Peyer's patch (tissue), 4 donors: ENCODE results near the gene SRPK2. TPM values are rescaled to one million over a fixed set of nuclear protein-coding genes. Genes with fewer than 3 reads are reported as not detected.

Experiments used
- DNase-seq, 3 donors: peaks; one replicate each; pipeline ENCODE4 v3.0.0-alpha.2; 2017 to 2019
- H3K27ac ChIP-seq, 4 donors: fragments of 200-600 bp; sonication (generic); one replicate each; pipeline ENCODE4 v1.5.1; 2016 to 2019
- H3K27me3 ChIP-seq, 2 donors: fragments of 200-600 bp; sonication (generic); one replicate each; pipeline ENCODE4 v1.5.1; 2019
- H3K36me3 ChIP-seq, 3 donors: fragments of 200-600 bp; sonication (generic); one replicate each; pipeline ENCODE4 v1.5.1; 2016 to 2019
- H3K4me1 ChIP-seq, 4 donors: fragments of 200-600 bp; sonication (generic); one replicate each; pipeline ENCODE4 v1.5.1; 2016 to 2019
- H3K4me3 ChIP-seq, 4 donors: fragments of 200-600 bp; sonication (generic); 1 replicate in 3 of 4; 2 replicates in 1 of 4; pipeline ENCODE4 v1.5.1; 2016 to 2019; ENCODE audit warnings: mild to moderate bottlenecking in 1 of 4
- H3K9me3 ChIP-seq, 4 donors: fragments of 200-600 bp; sonication (generic); one replicate each; pipeline ENCODE4 v1.5.1; 2016 to 2019; ENCODE audit warnings: mild to moderate bottlenecking in 1 of 4
- POLR2A ChIP-seq, 2 donors: fragments of 450-650 bp; IDR thresholded peaks; one replicate each; pipeline ENCODE4 v1.5.1; 2017; ENCODE audit warnings: antibody characterized with exemption in 2 of 2, mild to moderate bottlenecking in 2 of 2, moderate library complexity in 2 of 2
- total RNA-seq, 4 donors: library from RNA; depleted of rRNA; stranded (reverse); fragments of >200 nt; gene quantifications; one replicate each; pipeline ENCODE4 v1.1.0, GENCODE V29; 2016
- TF ChIP-seq, protein P1 (sequence below), 6 experiments: fragments of 450-650 bp in 4 of 6; fragments of 200-600 bp in 2 of 6; sonication (generic) in 1 of 6; IDR thresholded peaks; one replicate each; pipeline ENCODE4 v1.5.1; 2017 to 2019; ENCODE audit warnings: antibody characterized with exemption in 6 of 6, mild to moderate bottlenecking in 3 of 6, moderate library complexity in 1 of 6

Gene SRPK2
- total RNA-seq, 4 donors from 2014 or later: 25.7 to 96.6 (median 33.6) TPM

DNA sequence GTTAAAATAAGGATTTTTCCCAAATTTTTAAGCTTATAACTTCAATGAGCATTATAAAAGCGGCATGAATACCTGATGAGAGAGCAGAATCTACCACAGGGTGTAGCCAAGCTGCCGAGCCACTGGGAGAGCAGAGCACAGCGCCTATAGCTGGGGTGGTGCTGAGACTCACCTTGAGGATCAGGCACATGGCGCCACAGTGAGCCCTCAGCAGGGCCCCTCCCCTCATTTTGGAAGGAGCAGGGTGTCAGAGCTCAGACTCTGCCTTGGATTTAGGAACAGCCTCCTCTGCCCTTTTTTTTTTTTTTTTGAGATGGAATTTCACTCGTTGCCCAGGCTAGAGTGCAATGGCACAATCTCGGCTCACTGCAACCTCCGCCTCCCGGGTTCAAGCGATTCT, 118.6 kb downstream of the SRPK2 start:
- TF ChIP-seq, protein P1, sequence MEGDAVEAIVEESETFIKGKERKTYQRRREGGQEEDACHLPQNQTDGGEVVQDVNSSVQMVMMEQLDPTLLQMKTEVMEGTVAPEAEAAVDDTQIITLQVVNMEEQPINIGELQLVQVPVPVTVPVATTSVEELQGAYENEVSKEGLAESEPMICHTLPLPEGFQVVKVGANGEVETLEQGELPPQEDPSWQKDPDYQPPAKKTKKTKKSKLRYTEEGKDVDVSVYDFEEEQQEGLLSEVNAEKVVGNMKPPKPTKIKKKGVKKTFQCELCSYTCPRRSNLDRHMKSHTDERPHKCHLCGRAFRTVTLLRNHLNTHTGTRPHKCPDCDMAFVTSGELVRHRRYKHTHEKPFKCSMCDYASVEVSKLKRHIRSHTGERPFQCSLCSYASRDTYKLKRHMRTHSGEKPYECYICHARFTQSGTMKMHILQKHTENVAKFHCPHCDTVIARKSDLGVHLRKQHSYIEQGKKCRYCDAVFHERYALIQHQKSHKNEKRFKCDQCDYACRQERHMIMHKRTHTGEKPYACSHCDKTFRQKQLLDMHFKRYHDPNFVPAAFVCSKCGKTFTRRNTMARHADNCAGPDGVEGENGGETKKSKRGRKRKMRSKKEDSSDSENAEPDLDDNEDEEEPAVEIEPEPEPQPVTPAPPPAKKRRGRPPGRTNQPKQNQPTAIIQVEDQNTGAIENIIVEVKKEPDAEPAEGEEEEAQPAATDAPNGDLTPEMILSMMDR (IDR thresholded peaks at IDR 0.05): no peak
- TF ChIP-seq POLR2A (IDR thresholded peaks at IDR 0.05): no peak
- Histone ChIP-seq H3K9me3 (no peaks in the 10 kb centered on the region), H3K36me3 (no peaks in the 10 kb centered on the region), H3K27me3 (no peaks in the 10 kb centered on the region), H3K4me3 (no peak overlapping the region), H3K4me1 (peaks cover 0 to 18% (median 0%) of the 10 kb centered on the region in 4 donors), H3K27ac (no peak overlapping the region)
- DNase-seq: no peak

DNA sequence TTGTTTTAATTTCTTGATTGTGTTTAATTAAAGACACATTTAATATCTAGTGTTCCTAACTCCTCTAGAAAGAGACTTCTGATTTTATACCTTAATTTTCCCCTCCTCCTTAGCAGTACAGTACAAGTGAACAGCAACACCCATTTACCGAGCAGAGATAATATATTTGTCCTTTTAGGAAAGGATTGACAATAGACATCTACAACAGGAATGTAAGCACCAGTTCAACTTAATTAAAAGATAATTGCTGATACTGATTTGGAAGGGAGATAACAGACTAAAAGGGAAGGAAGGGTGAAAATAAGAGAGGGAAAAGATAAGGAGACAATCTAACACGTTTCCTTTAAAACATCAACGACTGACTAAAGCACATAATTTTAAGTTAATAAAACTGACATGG, 119.3 kb downstream of the SRPK2 start:
- no peaks in the 10 kb centered on the region for H3K27me3 ChIP-seq
- peak overlapping the region in 3 of 4 donors; percentile 16 to 42 (median 35) for H3K4me3 ChIP-seq
- no peaks in the 10 kb centered on the region for H3K36me3 ChIP-seq
- peak overlapping the region; percentile 26 to 71 (median 48) for H3K27ac ChIP-seq
- TF ChIP-seq POLR2A (IDR thresholded peaks at IDR 0.05): no peak
- TF ChIP-seq, protein P1 (IDR thresholded peaks at IDR 0.05): no peak
- peaks cover 0 to 18% (median 0%) of the 10 kb centered on the region in 4 donors for H3K4me1 ChIP-seq
- no peak for DNase-seq
- no peaks in the 10 kb centered on the region for H3K9me3 ChIP-seq

DNA sequence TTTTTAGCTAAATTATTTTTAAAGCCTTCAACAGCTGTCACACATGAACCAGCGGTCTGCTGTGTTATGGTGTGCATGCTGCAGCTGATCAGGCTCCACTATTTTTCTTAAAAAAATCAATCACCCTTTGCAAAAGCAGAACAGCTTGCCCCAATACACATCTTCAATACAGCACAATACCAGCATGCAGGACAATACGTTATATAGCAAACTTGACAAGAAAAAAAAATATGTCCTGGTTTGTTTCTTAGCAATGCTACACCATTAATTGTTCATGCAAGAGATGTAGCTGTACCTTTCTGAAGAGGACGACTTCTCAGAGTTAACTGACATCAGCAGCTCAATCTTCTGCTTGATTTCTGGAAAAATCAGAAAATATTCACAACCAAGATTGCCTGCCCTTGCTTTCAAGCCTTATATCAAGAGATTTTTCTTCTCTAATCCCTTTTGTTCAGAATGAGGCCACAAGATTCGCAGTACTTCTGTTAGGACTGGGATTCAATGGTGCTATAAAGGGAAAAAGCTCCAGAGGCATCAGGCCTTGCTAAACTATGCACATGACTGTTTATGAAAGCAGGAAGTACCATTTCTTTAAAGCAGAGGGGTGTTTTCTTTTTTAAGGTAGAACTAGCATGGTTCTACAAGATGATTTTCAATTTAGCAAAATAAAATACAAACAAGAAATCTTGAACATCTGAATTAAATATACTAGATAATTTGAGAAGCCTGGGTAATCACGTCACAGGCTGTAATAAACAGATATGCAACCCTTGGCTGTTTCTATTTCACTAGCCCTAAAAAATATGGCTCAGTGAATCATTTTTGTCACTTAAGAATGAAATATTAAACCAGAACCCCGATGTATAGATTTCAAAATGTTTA, 120.0 kb downstream of the SRPK2 start:
- peak overlapping the region; percentile 16 to 42 (median 30) for H3K4me3 ChIP-seq
- H3K4me1 ChIP-seq: peaks cover 0 to 18% (median 0%) of the 10 kb centered on the region in 4 donors
- no peaks in the 10 kb centered on the region for H3K36me3 ChIP-seq
- no peak for TF ChIP-seq POLR2A (IDR thresholded peaks at IDR 0.05)
- TF ChIP-seq, protein P1 (IDR thresholded peaks at IDR 0.05): no peak
- no peak for DNase-seq
- no peaks in the 10 kb centered on the region for H3K27me3 ChIP-seq
- peak overlapping the region; percentile 31 to 71 (median 66) for H3K27ac ChIP-seq
- no peaks in the 10 kb centered on the region for H3K9me3 ChIP-seq

DNA sequence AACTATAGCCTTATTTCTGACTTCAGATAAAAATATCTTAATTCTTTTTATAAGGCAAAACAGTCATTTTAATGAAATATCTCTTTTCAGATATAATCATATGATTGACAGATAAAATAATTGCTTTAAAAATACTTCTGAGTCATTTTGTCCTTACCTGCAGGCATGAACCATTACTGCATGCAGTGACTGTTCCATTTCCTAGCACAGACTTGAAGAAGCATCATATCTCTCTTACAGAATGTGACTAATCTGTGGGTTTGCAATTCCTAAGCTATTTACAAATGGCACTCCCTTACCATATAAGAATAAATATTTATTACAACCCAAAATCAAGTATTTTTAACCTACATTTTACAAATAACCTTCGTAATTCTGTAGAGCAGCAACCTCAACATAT, 120.7 kb downstream of the SRPK2 start:
- no peaks in the 10 kb centered on the region for H3K9me3 ChIP-seq
- H3K4me3 ChIP-seq: peak overlapping the region in 3 of 4 donors; percentile 16 to 42 (median 35)
- no peaks in the 10 kb centered on the region for H3K27me3 ChIP-seq
- DNase-seq: no peak
- H3K4me1 ChIP-seq: peaks cover 0 to 18% (median 0%) of the 10 kb centered on the region in 4 donors
- H3K27ac ChIP-seq: peak overlapping the region; percentile 31 to 71 (median 66)
- TF ChIP-seq, protein P1 (IDR thresholded peaks at IDR 0.05): peak in 3 of 6 experiments; percentile 10 to 30 (median 19)
- no peak for TF ChIP-seq POLR2A (IDR thresholded peaks at IDR 0.05)
- no peaks in the 10 kb centered on the region for H3K36me3 ChIP-seq

DNA sequence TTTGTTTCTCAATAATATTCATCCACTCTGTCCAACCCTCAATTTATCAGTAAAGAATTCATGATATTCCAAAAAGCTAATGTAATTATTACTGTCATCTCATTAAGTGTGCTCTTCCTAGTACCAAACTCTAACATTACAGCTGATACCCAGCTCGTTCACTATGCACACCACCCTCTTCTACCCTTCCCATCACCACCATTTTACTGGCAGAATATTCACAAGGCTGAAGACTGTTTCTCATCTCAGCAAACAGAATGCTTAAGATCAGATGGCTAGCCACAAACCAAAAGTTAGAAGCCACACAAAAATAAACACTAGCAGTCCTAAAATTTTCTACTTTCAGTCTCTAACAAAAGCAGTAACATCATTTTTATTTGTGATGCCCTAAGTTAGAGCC, 121.5 kb downstream of the SRPK2 start:
- Histone ChIP-seq H3K27me3 (no peaks in the 10 kb centered on the region), H3K4me3 (no peak overlapping the region), H3K27ac (peak overlapping the region in 1 of 4 donors; percentile 14), H3K9me3 (no peaks in the 10 kb centered on the region), H3K4me1 (peaks cover 0 to 18% (median 0%) of the 10 kb centered on the region in 4 donors), H3K36me3 (no peaks in the 10 kb centered on the region)
- TF ChIP-seq POLR2A (IDR thresholded peaks at IDR 0.05): no peak
- TF ChIP-seq, protein P1 (IDR thresholded peaks at IDR 0.05): no peak
- DNase-seq: no peak
